Fibroblast of villous mesenchyme (primary cell): ENCODE data around the gene SMPDL3B. TPM values are rescaled to one million over a fixed set of nuclear protein-coding genes. Genes with fewer than 3 reads are reported as not detected.

Experiments
- DNase-seq: peaks from one replicate; pipeline ENCODE4 v3.0.0-alpha.2; 2010; ENCODE audit warnings: low read depth
- H3K4me3 ChIP-seq: 2 replicates; pipeline ENCODE4 v1.5.1; 2011; ENCODE audit warnings: low read depth, mild to moderate bottlenecking, low read length
- CTCF ChIP-seq: IDR thresholded peaks from 2 replicates; pipeline ENCODE4 v1.5.1; 2012; ENCODE audit warnings: low read depth, mild to moderate bottlenecking, low read length; ENCODE audit not compliant: insufficient read depth
- total RNA-seq: library from RNA; depleted of rRNA; stranded (reverse); fragments of >200 nt; gene quantifications from 2 replicates; pipeline ENCODE4 v1.2.3, GENCODE V29; 2012

SMPDL3B gene
- total RNA-seq, 1 donor = not detected

- no peak for TF ChIP-seq CTCF
- H3K4me3 ChIP-seq = no peak overlapping the region
- no peak for DNase-seq
Measured at GRCh38 chr1:27973771-27974416, 39.1 kb downstream of the SMPDL3B start.

DNA sequence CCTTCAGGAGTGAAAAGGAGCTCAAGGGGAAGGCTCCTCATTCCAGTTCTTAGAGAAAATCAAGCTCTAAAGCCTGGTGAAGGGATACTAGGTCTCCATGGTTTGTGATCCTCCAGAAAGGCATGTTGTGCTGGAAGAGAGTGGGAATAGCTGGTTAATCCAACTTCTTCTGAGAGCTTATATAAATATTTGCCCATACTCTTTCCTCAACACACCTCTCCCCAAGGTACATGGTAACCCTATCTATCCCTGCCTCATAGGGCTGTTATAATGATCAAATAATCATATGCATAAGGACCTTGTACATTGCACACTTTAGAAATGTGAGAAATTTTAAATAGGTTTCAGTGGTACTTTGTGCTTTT, 39.6 kb downstream of the SMPDL3B start:
- H3K4me3 ChIP-seq = no peak overlapping the region
- no peak for TF ChIP-seq CTCF
- no peak for DNase-seq

- no peak overlapping the region for H3K4me3 ChIP-seq
- peak; percentile 86 for DNase-seq
- peak; percentile 49 for TF ChIP-seq CTCF
Measured at GRCh38 chr1:27979151-27979858, 44.5 kb downstream of the SMPDL3B start.

GRCh38 chr1:27979859-27980201, 45.0 kb downstream of the SMPDL3B start:
- DNase-seq = no peak
- H3K4me3 ChIP-seq = no peak overlapping the region
- TF ChIP-seq CTCF = no peak

- TF ChIP-seq CTCF = no peak
- no peak for DNase-seq
- no peak overlapping the region for H3K4me3 ChIP-seq
Measured at GRCh38 chr1:27980216-27980845, 45.5 kb downstream of the SMPDL3B start.

DNA sequence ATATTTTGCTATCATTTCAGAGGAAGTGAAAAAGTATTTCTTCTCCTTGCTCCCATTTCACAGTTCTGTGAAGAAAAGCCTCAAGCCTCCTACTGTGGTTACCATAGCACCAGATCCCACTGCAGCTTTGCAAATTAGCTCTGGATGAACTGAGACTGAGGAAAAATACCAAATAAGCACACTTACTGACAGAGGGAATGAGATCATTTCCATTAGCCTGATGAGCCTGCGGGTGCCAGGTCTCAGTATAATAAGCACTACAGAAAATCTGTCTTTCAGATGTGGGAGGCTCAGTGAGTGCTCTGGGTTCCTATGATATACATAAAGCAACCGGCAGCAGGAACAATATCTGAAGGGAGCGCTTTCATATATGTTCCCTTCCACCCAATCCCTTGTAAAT, 46.3 kb downstream of the SMPDL3B start:
- no peak overlapping the region for H3K4me3 ChIP-seq
- TF ChIP-seq CTCF = no peak
- no peak for DNase-seq
